OCI-LY1 (cell line): ENCODE results near the gene PDCD1LG2.

Source experiments
- H2AFZ ChIP-seq: fragments of 200-600 bp; sonication (generic), shearing (Covaris generic); 2 replicates; pipeline ENCODE4 v1.6.0; 2014; ENCODE audit warnings: antibody characterized with exemption, mild to moderate bottlenecking, low read length
- H3F3A ChIP-seq: fragments of 200-600 bp; sonication (generic), shearing (Covaris generic); 2 replicates; pipeline ENCODE4 v1.6.0; 2014; ENCODE audit warnings: mild to moderate bottlenecking, antibody characterized with exemption, low read length, moderate library complexity; ENCODE audit not compliant: insufficient read depth
- H3K27ac ChIP-seq: fragments of 200-600 bp; sonication (generic); 2 replicates; pipeline ENCODE4 v1.5.1; 2014; ENCODE audit warnings: low read length, mixed run types, mild to moderate bottlenecking, low read depth; ENCODE audit not compliant: poor library complexity, severe bottlenecking
- H3K27me3 ChIP-seq: fragments of 200-600 bp; sonication (generic); 2 replicates; pipeline ENCODE4 v1.6.0; 2014; ENCODE audit warnings: antibody characterized with exemption, mild to moderate bottlenecking, low read length, moderate library complexity; ENCODE audit not compliant: insufficient read depth
- H3K36me3 ChIP-seq: fragments of 200-600 bp; sonication (generic); 2 replicates; pipeline ENCODE4 v1.6.1; 2014; ENCODE audit warnings: mild to moderate bottlenecking, antibody characterized with exemption, low read length, moderate library complexity, mixed read lengths; ENCODE audit not compliant: insufficient read depth
- H3K4me1 ChIP-seq: fragments of 200-600 bp; sonication (generic); 2 replicates; pipeline ENCODE4 v1.5.1; 2014; ENCODE audit warnings: mild to moderate bottlenecking, low read length, moderate library complexity; ENCODE audit not compliant: insufficient read depth, severe bottlenecking
- H3K4me2 ChIP-seq: fragments of 200-600 bp; sonication (generic), shearing (Covaris generic); 2 replicates; pipeline ENCODE4 v1.6.1; 2014; ENCODE audit warnings: low read length
- H3K4me3 ChIP-seq: fragments of 200-600 bp; sonication (generic); 2 replicates; pipeline ENCODE4 v1.5.1; 2014; ENCODE audit warnings: low read length, low read depth, mild to moderate bottlenecking, mixed read lengths; ENCODE audit not compliant: poor library complexity, severe bottlenecking
- H3K79me2 ChIP-seq: fragments of 200-600 bp; shearing (Covaris generic); 2 replicates; pipeline ENCODE4 v1.6.1; 2016; ENCODE audit warnings: mixed run types, low read length, mixed read lengths; ENCODE audit not compliant: insufficient read depth
- H3K9ac ChIP-seq: fragments of 200-600 bp; sonication (generic), shearing (Covaris generic); 2 replicates; pipeline ENCODE4 v1.6.1; 2014; ENCODE audit warnings: mild to moderate bottlenecking, low read length, mixed read lengths
- H3K9me2 ChIP-seq: fragments of 200-600 bp; sonication (generic), shearing (Covaris generic); 2 replicates; pipeline ENCODE4 v1.6.1; 2014; ENCODE audit warnings: low read depth, mild to moderate bottlenecking, low read length, mixed read lengths
- H3K9me3 ChIP-seq: fragments of 200-600 bp; shearing (Covaris generic); 2 replicates; pipeline ENCODE4 v1.6.1; 2014; ENCODE audit warnings: low read length, mixed read lengths
- H4K20me1 ChIP-seq: fragments of 200-600 bp; sonication (generic), shearing (Covaris generic); 2 replicates; pipeline ENCODE4 v1.6.0; 2016; ENCODE audit warnings: mild to moderate bottlenecking, low read length; ENCODE audit not compliant: insufficient read depth
- CTCF ChIP-seq: fragments of 200-600 bp; sonication (generic), shearing (Covaris generic); IDR thresholded peaks from 2 replicates; pipeline ENCODE4 v1.5.1; 2017; ENCODE audit warnings: mild to moderate bottlenecking, antibody characterized with exemption, low read length, moderate library complexity, mixed read lengths
- EZH2 ChIP-seq: fragments of 200-600 bp; sonication (generic), shearing (Covaris generic); IDR thresholded peaks from 2 replicates; pipeline ENCODE4 v1.8.0; 2017; ENCODE audit warnings: borderline replicate concordance, mixed run types, mild to moderate bottlenecking, antibody characterized with exemption, low read length, moderate library complexity, mixed read lengths

PDCD1LG2 gene

GRCh38 chr9:5480919-5481318 lies 29.4 kb upstream of the PDCD1LG2 start:
- Histone ChIP-seq H3F3A (no peaks in the 10 kb centered on the region), H4K20me1 (no peaks in the 10 kb centered on the region), H3K27me3 (no peaks in the 10 kb centered on the region), H3K4me1 (no peaks in the 10 kb centered on the region), H3K79me2 (no peaks in the 10 kb centered on the region), H3K4me3 (no peak overlapping the region), H3K27ac (no peak overlapping the region), H3K36me3 (no peaks in the 10 kb centered on the region; the same call in 1 of the 2 replicates), H3K9me3 (no peaks in the 10 kb centered on the region), H2AFZ (no peak overlapping the region), H3K4me2 (no peak overlapping the region), H3K9me2 (no peaks in the 10 kb centered on the region), H3K9ac (no peak overlapping the region)
- no peak for TF ChIP-seq CTCF
- TF ChIP-seq EZH2: no peak

GRCh38 chr9:5481322-5482040 lies 28.9 kb upstream of the PDCD1LG2 start:
- Histone ChIP-seq H3K4me3 (no peak overlapping the region), H3K36me3 (no peaks in the 10 kb centered on the region; the same call in 1 of the 2 replicates), H3K27me3 (no peaks in the 10 kb centered on the region), H3K9me3 (no peaks in the 10 kb centered on the region), H2AFZ (no peak overlapping the region), H3K9me2 (no peaks in the 10 kb centered on the region), H3K4me1 (no peaks in the 10 kb centered on the region), H3F3A (no peaks in the 10 kb centered on the region), H3K4me2 (no peak overlapping the region), H4K20me1 (no peaks in the 10 kb centered on the region), H3K79me2 (no peaks in the 10 kb centered on the region), H3K27ac (no peak overlapping the region), H3K9ac (no peak overlapping the region)
- no peak for TF ChIP-seq EZH2
- TF ChIP-seq CTCF: no peak

GRCh38 chr9:5482194-5482593 lies 28.1 kb upstream of the PDCD1LG2 start:
- Histone ChIP-seq H3K9me2 (no peaks in the 10 kb centered on the region), H3K27me3 (no peaks in the 10 kb centered on the region), H3K4me3 (no peak overlapping the region), H3K4me2 (no peak overlapping the region), H3F3A (no peaks in the 10 kb centered on the region), H3K79me2 (no peaks in the 10 kb centered on the region), H3K9me3 (no peaks in the 10 kb centered on the region), H3K27ac (no peak overlapping the region), H3K9ac (no peak overlapping the region), H3K4me1 (no peaks in the 10 kb centered on the region), H2AFZ (no peak overlapping the region), H3K36me3 (no peaks in the 10 kb centered on the region), H4K20me1 (no peaks in the 10 kb centered on the region)
- TF ChIP-seq CTCF (no peak), EZH2 (no peak)
